ENCODE results near the gene ABCA9.

ABCA9 gene

DNA sequence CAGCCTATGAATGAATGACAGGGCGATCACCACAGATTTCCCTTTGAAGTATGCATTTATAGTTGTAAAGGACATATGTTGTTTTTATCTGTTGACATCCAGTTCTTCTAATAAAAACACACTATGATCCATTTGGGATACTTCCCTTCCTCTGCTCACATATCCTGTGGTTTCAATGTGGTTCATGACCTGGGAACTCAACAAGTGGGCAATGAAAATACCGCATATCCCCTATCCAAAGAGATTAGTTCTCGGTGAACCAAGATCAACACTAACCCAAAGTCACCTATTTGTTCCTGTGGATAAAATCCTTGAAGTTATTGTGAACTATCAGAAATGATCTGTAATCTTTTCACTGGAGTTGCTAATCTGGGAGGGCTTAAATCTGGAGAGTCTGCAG lies 121.5 kb downstream of the ABCA9 start:
- H3K27me3 ChIP-seq (ENCODE audit: control insufficient read depth, insufficient read depth, low read length), result no peaks in the 10 kb centered on the region
- no peaks in the 10 kb centered on the region for H3K79me2 ChIP-seq
- no peaks in the 10 kb centered on the region for H3K36me3 ChIP-seq (ENCODE audit: control insufficient read depth, insufficient read depth, low read length)
- no peaks in the 10 kb centered on the region for H3K4me1 ChIP-seq
- H2AFZ ChIP-seq, result no peak overlapping the region
- no peak overlapping the region for H3K4me3 ChIP-seq (ENCODE audit: low read depth, low read length)
- TF ChIP-seq, protein P1, sequence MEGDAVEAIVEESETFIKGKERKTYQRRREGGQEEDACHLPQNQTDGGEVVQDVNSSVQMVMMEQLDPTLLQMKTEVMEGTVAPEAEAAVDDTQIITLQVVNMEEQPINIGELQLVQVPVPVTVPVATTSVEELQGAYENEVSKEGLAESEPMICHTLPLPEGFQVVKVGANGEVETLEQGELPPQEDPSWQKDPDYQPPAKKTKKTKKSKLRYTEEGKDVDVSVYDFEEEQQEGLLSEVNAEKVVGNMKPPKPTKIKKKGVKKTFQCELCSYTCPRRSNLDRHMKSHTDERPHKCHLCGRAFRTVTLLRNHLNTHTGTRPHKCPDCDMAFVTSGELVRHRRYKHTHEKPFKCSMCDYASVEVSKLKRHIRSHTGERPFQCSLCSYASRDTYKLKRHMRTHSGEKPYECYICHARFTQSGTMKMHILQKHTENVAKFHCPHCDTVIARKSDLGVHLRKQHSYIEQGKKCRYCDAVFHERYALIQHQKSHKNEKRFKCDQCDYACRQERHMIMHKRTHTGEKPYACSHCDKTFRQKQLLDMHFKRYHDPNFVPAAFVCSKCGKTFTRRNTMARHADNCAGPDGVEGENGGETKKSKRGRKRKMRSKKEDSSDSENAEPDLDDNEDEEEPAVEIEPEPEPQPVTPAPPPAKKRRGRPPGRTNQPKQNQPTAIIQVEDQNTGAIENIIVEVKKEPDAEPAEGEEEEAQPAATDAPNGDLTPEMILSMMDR (IDR thresholded peaks at IDR 0.05), result no peak
- no peaks in the 10 kb centered on the region for H3K9me3 ChIP-seq (ENCODE audit: control insufficient read depth, low read length)
- H3K9ac ChIP-seq, result no peak overlapping the region
- no peak overlapping the region for H3K27ac ChIP-seq
- H3K4me2 ChIP-seq (ENCODE audit: low read length), result no peak overlapping the region

DNA sequence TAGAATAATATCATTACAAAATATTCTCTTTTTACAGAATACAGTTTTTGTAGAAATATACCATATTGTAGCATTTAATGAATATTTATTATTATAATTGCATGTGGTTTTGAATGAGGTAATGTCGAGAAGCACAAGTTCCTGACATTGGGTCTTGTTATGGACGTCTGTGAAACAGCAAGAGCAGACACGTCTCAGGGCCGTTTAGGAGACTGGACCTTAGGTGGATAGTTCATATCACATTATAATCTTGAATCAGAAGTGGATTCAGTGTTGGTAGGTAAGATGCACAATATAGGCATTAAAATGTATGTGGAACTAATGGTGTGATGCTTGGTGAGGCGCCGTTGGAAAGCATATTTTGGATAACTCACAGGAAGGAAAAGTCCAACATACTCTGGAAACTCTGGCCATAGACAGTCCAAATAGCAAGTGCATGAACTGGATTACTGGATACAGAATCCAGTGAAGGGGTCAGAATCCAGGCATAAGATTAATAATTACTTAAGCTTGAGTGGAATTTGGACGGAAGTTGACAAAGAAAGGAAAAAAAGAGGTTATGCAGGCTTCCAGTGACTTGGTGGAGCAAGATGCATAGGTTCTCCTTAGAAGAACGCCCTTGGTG lies 122.7 kb downstream of the ABCA9 start:
- H3K4me3 ChIP-seq (ENCODE audit: low read depth, low read length), result no peak overlapping the region
- H3K79me2 ChIP-seq, result no peaks in the 10 kb centered on the region
- no peaks in the 10 kb centered on the region for H3K9me3 ChIP-seq (ENCODE audit: control insufficient read depth, low read length)
- TF ChIP-seq, protein P1 (IDR thresholded peaks at IDR 0.05), result no peak
- no peak overlapping the region for H3K4me2 ChIP-seq (ENCODE audit: low read length)
- no peaks in the 10 kb centered on the region for H3K27me3 ChIP-seq (ENCODE audit: control insufficient read depth, insufficient read depth, low read length)
- H3K4me1 ChIP-seq, result no peaks in the 10 kb centered on the region
- H3K36me3 ChIP-seq (ENCODE audit: control insufficient read depth, insufficient read depth, low read length), result no peaks in the 10 kb centered on the region
- H3K27ac ChIP-seq, result no peak overlapping the region
- no peak overlapping the region for H3K9ac ChIP-seq
- H2AFZ ChIP-seq, result no peak overlapping the region

DNA sequence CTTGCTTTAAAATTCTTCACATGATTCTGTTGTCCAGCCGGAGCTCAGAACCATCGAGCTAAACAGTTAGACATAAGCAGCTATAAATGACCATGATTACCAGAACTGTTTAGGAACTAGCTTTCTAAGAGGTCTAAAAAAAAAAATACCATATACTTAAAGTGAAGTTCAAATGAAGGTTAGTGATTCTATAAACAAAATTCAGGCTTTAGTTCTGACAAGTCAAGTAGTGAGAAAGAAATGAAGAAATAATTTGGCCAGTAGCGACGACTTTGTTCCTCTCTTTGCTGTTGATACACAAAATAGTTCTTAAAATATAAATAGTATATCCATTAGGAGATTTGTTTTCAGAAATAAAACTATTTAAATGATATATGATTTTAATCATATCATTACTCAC lies 133.2 kb downstream of the ABCA9 start:
- Histone ChIP-seq H3K9me3 (ENCODE audit: control insufficient read depth, low read length) (no peaks in the 10 kb centered on the region), H3K9ac (no peak overlapping the region), H2AFZ (no peak overlapping the region), H3K4me1 (no peaks in the 10 kb centered on the region), H3K4me2 (ENCODE audit: low read length) (no peak overlapping the region), H3K27ac (no peak overlapping the region), H3K27me3 (ENCODE audit: control insufficient read depth, insufficient read depth, low read length) (no peaks in the 10 kb centered on the region), H3K4me3 (ENCODE audit: low read depth, low read length) (no peak overlapping the region), H3K36me3 (ENCODE audit: control insufficient read depth, insufficient read depth, low read length) (no peaks in the 10 kb centered on the region), H3K79me2 (no peaks in the 10 kb centered on the region)
- TF ChIP-seq, protein P1 (IDR thresholded peaks at IDR 0.05), result no peak

DNA sequence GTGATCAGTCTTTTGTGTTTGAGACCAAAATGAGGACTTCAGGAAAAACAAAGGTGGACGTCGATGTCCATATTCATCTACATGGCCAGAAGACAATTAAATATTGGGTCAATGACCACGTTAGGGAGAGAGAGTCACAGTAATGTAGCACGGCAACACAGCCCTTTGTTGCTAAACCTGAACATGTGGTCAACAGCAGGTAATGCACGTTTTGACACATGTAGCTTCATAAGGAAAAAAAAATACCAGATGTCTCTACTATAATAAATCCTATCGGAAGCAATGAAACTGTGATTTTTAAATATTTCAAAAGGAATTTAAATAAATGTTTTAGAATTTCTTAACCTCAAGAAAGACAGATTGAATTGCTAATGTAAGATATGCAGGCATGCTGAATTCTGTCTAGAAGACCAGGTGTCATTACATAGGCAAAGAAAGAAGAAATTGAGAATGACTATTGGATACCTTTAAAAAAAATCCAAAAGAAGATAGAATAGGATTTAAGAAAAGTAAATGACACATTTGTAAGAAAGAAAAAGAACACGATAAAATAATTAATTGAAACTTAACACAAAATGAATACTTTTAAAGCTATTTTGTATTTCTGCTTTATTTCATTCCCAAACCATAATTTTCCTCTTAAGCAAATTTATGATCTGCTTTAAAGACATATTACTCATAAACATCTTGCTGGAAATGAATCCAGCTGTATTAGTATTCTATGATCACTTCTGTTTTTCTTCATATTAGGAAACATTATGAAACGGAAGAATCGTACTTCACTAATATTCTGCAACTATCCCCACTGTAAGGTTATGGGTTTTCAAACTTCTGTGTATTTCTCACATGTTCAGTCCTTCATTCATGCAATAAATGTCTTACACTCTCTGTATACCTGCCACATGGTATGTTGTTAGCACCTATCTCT lies 135.7 kb downstream of the ABCA9 start:
- TF ChIP-seq, protein P1 (IDR thresholded peaks at IDR 0.05), result no peak
- no peak overlapping the region for H3K4me3 ChIP-seq (ENCODE audit: low read depth, low read length)
- H3K4me2 ChIP-seq (ENCODE audit: low read length), result no peak overlapping the region
- no peak overlapping the region for H2AFZ ChIP-seq
- H3K27ac ChIP-seq, result no peak overlapping the region
- H3K9me3 ChIP-seq (ENCODE audit: control insufficient read depth, low read length), result no peaks in the 10 kb centered on the region
- H3K4me1 ChIP-seq, result no peaks in the 10 kb centered on the region
- no peaks in the 10 kb centered on the region for H3K79me2 ChIP-seq
- no peak overlapping the region for H3K9ac ChIP-seq
- H3K36me3 ChIP-seq (ENCODE audit: control insufficient read depth, insufficient read depth, low read length), result no peaks in the 10 kb centered on the region
- H3K27me3 ChIP-seq (ENCODE audit: control insufficient read depth, insufficient read depth, low read length), result no peaks in the 10 kb centered on the region

All from parathyroid adenoma (tissue), 2 donors.